CD1c-positive myeloid dendritic cell (primary cell): ENCODE results near the gene TBC1D14.
"Not testable (repeated sequence)": the region's sequence is repeated elsewhere in the genome, so short reads cannot be mapped to it uniquely, and the experiment has no call there.

ENCODE experiments used
- DNase-seq: peaks from one replicate; pipeline ENCODE4 v3.0.0-alpha.2; 2016; ENCODE audit errors: extremely low spot score

The TBC1D14 gene

DNA sequence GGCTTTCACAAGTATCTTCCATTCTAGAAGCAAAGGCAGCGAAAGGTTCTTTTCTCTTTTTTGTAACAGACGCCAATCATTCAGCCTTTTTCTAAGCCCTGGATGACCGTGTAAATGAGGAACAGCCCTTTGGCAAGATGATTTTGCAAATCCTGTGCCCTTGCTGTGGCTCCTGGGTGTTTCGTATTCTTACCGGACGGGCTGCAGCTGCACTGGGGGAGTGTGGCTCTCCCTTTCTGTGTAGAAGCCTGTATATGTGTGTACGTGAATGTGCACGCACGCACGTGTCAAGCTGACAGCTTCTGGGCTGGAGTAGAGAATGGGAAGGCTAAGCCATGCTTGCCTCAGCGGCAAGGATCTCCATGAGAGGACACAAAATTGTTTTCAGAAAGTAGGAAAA, 150.0 kb downstream of the TBC1D14 start:
- DNase-seq = peak; percentile 54

DNA sequence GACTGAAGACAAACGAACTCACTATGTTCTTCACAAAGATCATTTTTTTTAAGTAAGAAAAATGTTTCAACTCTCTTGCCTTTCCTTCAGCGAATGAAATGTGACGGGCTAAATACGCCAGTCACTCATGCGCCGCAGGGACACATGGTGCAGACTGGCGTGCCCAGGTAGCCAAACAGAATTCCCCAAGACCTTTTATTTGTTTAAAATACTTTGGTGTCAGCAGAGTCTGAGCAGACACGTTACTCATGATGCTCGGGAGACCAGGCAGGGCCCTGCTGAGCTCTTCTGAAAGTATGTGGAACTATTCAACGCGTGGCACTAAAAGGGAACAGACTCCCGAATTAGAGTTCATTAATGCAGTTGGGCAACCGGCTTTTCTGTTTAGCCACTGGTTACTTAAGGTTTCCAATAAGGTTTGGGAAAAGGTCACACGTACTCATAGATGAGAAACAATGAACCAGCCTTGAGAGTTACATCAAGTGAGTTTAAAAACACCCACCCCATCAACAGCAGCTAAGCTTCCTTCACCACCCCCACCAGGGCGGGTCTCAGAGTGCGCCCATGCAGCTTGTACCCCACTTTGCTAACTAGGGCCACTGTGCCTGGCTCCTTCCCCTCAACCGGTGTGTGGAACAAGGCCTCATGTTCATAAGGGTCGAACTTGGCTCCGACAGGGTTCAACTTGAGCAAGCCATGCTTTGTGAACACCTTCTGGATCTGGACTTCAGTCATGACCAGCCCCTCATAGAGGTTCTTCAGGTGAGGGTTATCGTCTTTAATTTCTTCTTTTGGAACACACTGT, 150.9 kb downstream of the TBC1D14 start:
- DNase-seq = peak; percentile 54

DNA sequence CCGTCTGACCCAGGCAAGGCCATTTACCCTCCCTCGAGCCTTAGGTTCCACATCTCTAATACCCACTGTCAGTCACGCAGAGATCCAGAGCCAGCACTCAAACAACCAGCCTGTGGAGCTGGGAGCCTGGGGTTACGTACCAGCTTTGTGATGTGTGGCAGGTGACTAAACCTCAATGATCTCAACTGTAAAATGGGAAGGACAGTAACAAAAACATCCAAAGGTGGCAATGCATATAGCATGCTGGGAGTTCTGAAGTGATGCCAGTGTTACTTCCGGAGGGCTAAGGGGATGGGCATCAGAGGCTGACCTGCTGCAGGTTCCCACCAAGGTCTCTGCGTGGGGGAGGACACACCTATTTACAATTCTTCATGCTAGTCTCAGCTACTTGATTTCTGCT, 152.2 kb downstream of the TBC1D14 start:
- DNase-seq = no peak

DNA sequence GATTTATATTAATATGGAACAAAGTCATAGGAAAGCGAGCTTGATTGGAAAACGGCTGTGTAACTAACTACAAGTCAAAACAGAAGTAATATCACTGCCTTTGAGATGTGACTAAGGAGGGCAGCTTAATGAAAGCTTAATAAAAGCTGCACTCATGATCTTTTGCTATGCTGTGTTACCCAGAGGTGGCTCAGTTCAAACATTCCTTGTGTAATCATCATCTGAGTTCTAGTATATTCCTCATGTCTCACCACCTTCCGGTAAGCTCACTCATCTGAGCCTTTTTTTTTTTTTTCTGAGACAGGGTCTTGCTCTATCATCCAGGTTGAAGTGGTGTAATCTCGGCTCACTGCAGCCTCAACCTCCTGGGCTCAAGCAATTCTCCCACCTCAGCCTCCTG, 153.2 kb downstream of the TBC1D14 start:
- DNase-seq = no peak

DNA sequence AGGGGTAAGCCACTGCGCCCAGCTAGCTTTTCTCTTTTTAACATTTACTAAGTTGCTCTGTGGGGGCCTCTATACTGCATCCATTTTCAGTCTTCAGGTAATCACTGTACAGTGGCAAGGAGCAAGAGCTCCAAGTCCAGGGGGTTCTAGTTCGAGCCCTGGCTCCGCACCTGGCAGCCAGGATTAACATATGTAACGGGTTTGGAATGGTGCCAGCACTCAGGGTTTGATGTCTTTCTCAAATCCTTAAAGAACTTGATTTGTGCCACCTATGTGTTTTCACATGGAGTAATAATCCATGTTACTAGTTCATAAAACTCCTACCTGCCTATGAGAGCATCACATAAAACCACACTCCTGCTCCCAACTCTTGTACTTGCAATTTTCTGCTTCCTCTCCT, 153.7 kb downstream of the TBC1D14 start:
- no peak for DNase-seq

DNA sequence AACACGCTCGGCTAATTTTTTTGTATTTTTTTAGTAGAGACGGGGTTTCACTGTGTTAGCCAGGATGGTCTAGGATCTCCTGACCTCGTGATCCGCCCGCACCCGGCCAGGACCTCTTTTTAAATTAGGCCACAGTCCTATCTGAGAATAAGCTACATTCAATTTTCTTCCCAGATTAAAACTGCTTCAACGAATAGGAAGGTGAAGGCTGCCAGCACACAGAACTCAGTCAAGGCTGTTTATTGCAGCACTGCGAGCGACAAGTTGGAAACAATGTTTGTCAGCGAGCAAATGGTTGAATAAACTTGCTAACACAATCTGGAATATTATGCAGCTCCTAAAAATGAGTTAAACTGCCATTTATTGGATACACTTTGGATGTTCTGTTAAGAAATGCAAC, 156.4 kb downstream of the TBC1D14 start:
- no peak for DNase-seq

DNA sequence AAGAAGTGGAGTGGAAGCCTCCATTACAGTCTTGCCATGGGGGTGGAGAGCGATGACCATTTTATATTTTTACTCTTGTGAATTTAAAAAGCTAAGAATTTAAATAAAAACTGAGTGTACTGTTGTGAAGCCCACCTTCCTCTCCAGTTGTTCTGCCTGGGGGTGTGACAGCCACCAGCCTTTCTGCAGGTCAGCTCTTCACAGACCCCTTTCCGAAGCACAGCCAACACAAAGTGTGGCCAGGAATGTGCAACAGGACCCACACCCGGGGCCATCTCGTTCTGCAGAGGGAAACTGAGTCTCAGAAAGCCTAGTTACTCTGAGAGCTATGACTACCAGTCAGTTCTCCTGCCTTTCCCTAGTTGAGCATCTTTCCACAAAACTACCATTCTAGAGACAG, 156.9 kb downstream of the TBC1D14 start:
- DNase-seq = no peak

DNA sequence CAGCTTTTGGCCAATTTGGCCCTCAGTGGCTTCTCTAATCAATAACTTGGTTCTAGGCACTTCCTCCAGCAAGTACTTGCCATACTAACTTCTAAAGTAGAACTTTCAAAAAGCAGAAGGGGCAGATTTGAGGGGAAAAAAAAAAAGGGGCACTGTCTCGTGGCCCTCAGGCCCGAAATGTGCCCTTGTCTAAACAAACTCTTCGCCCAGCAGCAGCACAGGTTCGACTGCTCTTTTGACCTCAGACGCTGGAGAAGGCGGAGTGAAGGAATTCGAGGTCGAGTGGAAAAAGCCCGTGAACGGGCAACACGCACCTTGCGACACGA, 157.5 kb downstream of the TBC1D14 start:
- no peak for DNase-seq

DNA sequence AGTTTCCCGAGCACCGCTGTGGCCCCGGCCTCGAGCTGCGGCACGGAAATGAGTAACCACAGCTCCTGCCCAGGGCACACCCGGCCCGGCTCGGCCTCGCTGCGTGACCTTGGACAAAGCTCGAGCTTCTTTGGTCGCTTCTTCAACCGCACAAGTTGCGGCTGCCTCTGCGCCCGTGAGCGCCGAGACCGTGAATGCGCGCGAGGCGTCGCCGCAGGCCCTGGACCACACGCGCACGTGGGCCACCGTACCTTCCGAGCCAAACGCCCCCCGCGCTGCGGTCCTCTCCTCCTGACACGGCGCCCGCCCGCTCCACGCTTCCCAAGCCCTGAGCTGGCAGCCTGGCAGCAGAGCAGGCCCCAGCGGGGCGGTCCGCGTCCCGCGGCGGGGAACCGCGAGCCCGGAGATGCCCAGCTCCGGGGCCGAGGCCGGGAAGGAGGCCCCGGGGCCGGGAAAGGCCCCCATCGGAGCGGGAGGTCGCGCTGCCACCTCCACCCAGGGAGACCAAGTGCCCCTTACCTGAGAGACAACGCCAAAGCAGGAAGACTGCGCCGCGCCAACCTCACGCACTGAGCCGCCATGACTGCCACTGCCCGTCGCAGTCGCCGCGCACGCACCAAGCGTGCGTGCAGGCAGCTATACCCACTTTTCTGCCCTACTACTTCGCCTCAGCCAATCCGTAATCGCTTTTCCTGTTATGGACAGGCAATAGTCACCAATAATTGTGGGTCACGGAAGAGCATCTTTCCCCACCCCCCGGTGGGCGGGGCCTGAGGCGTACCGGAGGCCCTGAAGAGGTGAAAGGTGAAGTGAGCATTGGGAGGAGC, 158.0 kb downstream of the TBC1D14 start, which contains the start of gene GRPEL1:
Gene GRPEL1, minus strand, starts transcription at position 613 of the 827 bp plus-strand sequence. Its CDS starts 32 bp downstream, at position 581.
- peak; percentile 100 for DNase-seq

DNA sequence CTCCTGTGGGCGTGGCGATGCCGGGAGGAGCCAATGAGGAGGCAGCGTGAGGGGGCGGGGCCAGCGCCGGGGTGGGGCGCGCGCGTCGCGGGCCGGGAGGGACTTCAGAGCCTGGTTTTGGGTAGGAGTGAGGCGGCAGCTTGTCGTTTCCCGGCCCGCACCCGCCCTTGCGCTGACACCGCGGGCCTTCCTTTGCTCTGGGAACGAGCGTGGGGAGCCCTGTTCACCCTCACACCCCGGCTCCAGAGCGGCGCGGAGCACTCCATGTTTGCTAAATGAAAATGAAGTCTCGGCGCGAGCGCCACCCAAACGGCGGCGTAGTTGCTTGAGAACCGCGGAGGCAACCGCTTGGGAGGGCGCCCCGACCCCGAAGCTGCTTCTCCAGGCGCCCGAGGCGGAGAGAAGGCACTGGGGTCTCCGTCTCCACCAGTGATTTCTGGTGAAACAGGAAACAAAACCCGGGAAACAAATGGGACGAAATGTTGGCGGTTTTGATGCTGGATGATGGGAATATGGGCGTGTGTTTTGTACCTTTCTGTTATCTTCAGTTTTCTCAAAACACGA, 158.7 kb downstream of the TBC1D14 start:
- no peak for DNase-seq

DNA sequence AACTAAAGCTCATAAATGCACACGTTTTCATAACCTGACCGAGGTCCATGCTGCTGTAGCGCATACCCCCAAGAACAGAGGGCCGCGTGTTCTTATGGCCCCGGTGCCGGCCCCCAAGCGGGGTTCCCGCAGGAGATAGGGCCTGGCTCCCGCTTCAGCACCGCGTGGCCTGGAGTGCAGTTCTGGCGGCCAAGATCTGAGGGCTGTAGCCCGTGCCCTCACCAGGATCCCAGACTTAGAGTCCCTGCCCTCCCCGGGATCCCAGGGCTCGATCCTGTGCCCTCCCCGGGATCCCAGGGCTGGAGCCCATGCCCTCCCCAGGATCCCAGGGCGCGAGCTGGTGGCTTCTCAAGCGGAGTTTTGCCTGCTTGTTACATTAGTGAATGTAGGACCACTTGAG, 159.3 kb downstream of the TBC1D14 start:
- no peak for DNase-seq

DNA sequence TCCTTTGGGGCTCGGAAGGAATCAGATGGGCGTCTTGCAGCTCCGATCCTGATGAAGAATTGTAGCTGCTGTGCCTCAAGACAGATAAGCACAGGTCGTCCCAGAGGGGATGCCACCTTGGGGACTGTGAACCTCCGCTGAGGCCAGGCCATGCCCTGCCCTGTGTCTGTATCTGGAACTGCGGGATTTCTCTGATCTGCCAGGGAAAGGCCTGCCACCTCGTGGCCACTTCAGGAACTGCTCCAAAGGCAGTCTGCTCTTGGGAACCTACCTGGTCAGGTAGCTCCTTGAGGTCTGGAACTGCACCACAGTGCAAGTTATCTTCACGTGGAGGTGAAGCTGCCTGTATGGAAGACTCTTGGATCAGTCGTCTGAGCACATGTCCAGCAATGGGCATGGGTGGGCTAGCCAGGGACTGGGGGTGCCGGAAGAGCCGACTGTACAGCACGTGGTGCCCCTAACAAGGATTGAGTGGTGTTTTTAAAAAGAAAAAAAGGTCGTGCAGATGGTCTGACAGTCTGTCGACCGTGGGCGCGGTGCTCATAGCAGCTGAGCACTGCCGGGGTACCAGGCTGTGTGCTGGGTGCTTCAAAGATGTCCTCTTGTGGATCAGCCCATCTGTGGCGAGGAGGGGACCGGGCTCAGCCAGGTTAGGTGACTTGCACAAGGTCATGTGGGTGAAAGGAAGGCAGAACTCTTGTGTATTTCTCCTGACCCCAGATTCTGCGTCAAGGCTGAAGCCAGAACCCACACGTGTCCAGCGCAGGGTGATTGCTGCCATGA, 161.3 kb downstream of the TBC1D14 start:
- peak; percentile 89 for DNase-seq

DNA sequence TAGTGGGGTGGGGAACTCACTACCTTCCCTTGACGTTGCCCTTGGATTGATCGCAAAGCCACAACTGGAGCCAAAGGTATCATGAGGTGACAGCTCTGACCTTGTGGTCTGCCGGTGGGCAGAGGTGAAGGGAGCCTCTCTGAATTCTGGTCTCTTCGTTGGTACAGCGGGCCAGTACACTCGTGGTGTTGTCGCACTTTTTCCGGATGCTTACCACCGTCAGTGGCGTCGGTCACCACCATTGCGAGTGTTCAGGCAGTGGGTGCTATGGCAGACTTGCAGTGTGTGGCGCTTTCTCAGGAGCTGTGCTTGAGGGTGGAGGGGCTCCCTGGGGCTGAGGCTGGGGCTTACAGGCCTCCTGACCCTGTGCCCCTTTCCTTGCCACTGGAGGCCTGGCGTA, 163.4 kb downstream of the TBC1D14 start:
- DNase-seq = no peak

DNA sequence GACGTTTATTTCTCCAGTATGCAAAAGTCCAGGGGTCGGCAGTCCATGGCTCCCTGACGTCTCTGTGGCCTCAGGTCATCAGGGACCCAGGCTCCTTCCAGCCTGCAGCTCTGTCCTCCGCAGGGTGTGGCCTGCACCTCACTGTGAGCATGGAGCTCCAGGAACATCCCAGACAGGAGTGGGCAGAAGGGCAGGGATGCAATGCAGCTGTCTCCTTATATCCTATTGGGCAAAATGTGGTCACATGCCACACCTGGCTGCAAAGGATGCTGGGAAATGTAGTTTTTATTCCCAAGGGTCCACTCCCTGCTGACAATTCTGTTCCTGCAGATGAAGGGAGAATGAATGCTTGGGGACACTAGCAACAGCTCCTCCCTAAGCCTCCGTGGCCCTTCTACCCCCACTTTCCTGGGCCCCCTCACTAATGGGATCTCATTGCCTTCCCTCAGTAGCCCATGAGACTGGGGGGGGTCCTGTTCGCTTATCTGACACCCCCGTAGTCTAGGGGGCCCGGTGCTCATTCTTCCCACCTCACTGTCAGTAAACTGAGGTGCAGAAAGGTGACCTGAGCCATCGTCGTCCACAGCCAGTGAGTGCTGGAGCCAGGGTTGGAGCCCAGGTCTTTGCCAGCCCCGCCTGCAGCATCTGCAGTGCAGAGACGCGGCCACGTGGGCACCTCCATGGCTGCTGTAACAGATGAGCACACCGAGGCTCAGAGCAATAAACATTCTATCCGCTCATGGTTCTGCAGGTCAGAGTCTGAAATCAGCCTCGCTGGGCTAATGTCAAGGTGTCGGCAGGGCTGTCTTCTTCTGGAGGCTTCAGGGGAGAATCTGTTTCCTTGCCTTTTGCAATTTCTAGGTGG, 164.1 kb downstream of the TBC1D14 start:
- peak; percentile 38 for DNase-seq

DNA sequence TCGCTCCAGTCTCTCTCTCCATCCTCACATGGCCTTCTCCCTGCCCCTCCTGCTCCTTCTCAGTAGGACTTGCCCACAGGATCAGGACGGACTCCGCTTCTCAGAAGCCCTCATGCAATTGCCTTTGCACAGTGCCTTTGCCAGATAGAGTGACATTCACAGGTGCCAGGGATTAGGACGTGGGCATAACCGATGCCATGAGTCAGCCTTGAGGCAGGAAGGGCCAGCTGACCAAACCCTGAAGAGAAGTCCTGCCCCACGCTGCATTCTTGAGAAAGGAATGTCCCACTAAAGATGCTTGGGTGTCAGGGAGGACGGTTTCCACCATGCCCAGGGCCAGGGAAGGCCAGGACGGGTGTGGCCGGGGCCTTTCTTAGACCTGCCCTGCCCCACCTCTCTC, 164.8 kb downstream of the TBC1D14 start:
- DNase-seq = no peak

DNA sequence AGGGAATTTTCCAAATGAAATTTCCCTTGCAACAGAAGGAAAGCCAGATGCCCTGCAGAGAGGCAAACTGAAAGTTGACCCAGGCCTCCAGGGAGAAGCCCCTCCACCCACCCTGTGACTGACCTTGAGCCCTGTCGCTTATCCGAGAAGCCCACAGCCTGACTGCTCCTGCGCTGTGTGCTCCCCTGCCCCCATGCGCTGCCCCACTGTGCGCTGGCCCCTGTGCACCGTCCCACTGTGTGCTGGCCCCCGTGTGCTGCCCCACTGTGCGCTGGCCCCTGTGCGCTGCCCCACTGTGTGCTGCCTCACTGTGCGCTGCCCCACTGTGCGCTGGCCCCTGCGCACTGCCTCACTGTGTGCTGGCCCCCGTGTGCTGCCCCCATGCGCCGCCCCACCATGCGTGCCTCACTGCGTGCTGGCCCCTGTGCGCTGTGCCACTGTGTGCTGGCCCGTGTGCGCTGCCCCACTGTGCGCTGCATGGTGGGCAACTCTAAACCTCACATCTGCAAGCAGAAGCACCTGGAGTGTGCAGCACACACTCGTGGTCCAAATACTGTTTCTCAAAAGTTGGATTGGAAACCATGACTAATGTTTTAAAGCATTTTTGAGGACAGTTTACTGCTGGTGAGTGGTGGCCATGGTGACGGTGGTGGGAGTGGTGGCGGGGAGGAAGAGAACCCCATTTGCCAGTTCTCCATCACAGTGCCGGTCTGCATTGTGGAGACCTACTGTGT, 166.5 kb downstream of the TBC1D14 start:
- no peak for DNase-seq

DNA sequence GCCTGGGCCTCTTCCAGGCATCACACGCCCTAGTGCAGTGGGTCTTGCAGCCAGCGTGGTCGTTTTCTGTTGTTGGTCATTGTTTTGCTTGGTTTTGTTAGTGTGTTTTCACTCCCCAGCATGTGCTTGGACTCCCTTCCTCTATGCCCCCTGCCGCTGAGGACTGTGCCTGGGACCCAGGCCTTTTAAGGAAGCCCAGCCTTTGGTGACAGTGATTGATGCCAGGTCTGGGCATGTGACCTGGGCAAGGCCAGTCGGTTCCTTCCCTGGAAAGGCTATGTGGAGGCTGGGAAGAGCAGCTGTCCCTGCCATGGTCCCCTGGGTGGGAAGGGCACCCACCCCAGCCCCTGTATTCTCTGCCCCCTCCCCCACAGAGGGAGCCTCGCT, 167.1 kb downstream of the TBC1D14 start:
- no peak for DNase-seq

DNA sequence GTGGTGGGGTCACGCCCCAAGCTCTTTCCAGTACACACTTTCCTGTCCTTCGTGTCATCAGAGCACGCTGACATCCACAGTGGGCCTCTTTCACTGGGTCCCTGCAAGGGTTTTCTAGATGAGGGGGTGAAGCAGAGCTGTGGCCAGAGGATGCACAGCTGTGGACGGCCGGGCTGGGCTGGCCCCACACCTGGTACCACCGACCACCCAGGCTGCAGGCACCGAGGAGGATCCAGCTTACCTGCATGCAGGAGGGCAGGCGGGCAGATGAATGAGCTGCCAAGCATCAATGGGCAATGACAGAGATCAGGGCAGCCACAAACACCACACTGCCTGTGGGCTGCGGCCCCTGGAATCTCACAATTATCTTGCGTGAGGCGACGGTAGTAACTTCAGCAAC, 167.7 kb downstream of the TBC1D14 start:
- DNase-seq = no peak

DNA sequence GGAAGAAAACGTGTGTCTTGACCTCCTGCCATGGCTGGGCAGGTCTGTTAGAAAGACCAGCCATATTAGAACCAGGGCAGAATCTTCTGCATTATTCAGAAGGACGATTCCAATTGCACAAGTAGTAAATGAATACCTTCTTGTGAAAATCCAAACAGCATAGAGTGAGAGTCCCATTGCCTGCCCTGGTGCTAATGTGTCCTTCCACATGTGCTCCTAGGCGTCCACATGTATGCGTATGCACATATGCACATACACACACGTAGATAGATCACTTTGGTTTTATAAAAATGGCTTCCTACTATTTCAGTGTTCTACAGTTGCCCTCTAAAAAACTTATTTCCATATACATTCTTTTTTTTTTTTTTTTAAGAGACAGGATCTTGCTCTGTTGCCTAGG, 168.4 kb downstream of the TBC1D14 start:
- DNase-seq = no peak

DNA sequence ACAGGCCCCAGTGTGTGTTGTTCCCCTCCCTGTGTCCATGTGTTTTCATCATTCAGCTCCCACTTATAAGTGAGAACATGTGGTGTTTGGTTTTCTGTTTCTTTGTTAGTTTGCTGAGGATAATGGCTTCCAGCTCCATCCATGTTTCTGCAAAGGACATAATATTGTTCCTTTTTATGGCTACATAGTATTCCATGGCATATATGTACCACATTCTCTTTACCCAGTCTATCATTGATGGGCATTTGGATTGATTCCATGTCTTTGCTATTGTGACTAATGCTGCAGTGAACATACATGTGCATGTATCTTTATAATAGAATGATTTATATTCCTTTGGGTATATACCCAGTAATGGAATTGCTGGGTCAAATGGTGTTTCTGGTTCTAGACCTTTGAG, 169.9 kb downstream of the TBC1D14 start:
- not testable (repeated sequence) for DNase-seq
